K562 (cell line): Measurements from ENCODE around the gene RERE. TPM values are rescaled to one million over a fixed set of nuclear protein-coding genes. Genes with fewer than 3 reads are reported as not detected.

Experiments used
- ATAC-seq: fragments of 200-7000 bp; cut with Tn5 transposase; 3 replicates; pipeline ENCODE4 v1.9.1; 2020; ENCODE audit warnings: moderate library complexity
- BruUV-seq: library from RNA; stranded (reverse); fragments of 400-500 nt; replicated peaks from 2 replicates; lab custom pipeline; 2021; lab: Mats Ljungman, UMichigan
- CTCF ChIA-PET: fragments of 300-600 bp; formaldehyde crosslinking; extraction: SDS; loops from one replicate; lab custom pipeline; 2021; ENCODE audit warnings: low intra/inter-chr PET ratio; lab: Yijun Ruan, JAX
- POLR2A ChIA-PET: fragments of 300-600, 350-650 bp; sonication (Branson Sonifier 250); formaldehyde crosslinking; extraction: SDS; loops from one replicate; lab custom pipeline; 2021; ENCODE audit warnings: antibody characterized with exemption, inconsistent platforms; lab: Yijun Ruan, JAX
- DNase-seq, 4 experiments: peaks; one replicate each; pipeline versions ENCODE4 v3.0.0 to v3.0.0-alpha.2; 2011 to 2018; ENCODE audit warnings: low spot score in 3 of 4, mixed read lengths in 3 of 4; ENCODE audit errors: extremely low read depth in 1 of 4
- FAIRE-seq: peaks from 2 replicates; lab custom pipeline; 2011; peaks lifted over from hg19 to GRCh38; lab: Jason Lieb, UNC
- H2AFZ ChIP-seq: 2 replicates; pipeline ENCODE4 v1.6.0; 2011; ENCODE audit warnings: low read depth, low read length, control low read depth, inconsistent platforms
- H3K27ac ChIP-seq: fragments of 200-600 bp; 3 replicates; pipeline ENCODE4 v1.8.0; 2011; ENCODE audit warnings: low read depth, mild to moderate bottlenecking, control low read depth, inconsistent platforms, low read length, moderate library complexity, mixed read lengths; ENCODE audit errors: extremely low read depth
- H3K27me3 ChIP-seq, 2 experiments: fragments of 300-600 bp in 1 of 2; 2 replicates in 1 of 2; 3 replicates in 1 of 2; pipeline versions ENCODE4 v1.6.0 to v1.8.0; 2011; ENCODE audit warnings: inconsistent platforms in 2 of 2, low read length in 2 of 2, mild to moderate bottlenecking in 1 of 2, mixed read lengths in 1 of 2, moderate library complexity in 1 of 2; ENCODE audit not compliant: control insufficient read depth in 2 of 2, insufficient read depth in 2 of 2
- H3K36me3 ChIP-seq: fragments of 300-600 bp; 3 replicates; pipeline ENCODE4 v1.8.0; 2011; ENCODE audit warnings: mild to moderate bottlenecking, low read length, inconsistent platforms; ENCODE audit not compliant: control insufficient read depth, insufficient read depth
- H3K4me1 ChIP-seq, 2 experiments: fragments of 200-600 bp in 1 of 2; replicated peaks in 1 of 2; 2 replicates in 1 of 2; 3 replicates in 1 of 2; pipeline versions ENCODE4 v1.5.1 to v1.8.0; 2011; ENCODE audit warnings: inconsistent platforms in 2 of 2, low read length in 2 of 2, mild to moderate bottlenecking in 1 of 2, mixed read lengths in 1 of 2, moderate library complexity in 1 of 2; ENCODE audit not compliant: control insufficient read depth in 2 of 2, insufficient read depth in 2 of 2
- H3K4me2 ChIP-seq: 2 replicates; pipeline ENCODE4 v1.6.1; 2011; ENCODE audit warnings: low read length, control low read depth, inconsistent platforms, mixed read lengths; ENCODE audit not compliant: insufficient read depth
- H3K4me3 ChIP-seq: fragments of 200-600 bp; sonication (generic), shearing (Covaris generic); 2 replicates; pipeline ENCODE4 v1.5.1; 2016; ENCODE audit warnings: control low read depth, inconsistent platforms
- H3K79me2 ChIP-seq: fragments of 200-600 bp; 3 replicates; pipeline ENCODE4 v1.8.0; 2011; ENCODE audit warnings: low read length, inconsistent platforms; ENCODE audit not compliant: control insufficient read depth, insufficient read depth
- H3K9ac ChIP-seq, 2 experiments: 2 replicates each; pipeline versions ENCODE4 v1.6.0 to v1.6.1; 2011; ENCODE audit warnings: low read depth in 2 of 2, low read length in 2 of 2, control low read depth in 1 of 2, inconsistent platforms in 1 of 2, mild to moderate bottlenecking in 1 of 2, mixed read lengths in 1 of 2; ENCODE audit not compliant: insufficient read depth in 1 of 2
- H3K9me1 ChIP-seq: one replicate; pipeline ENCODE4 v1.6.0; 2011; ENCODE audit warnings: inconsistent platforms, mild to moderate bottlenecking, low read length, moderate library complexity; ENCODE audit not compliant: control insufficient read depth, insufficient read depth
- H3K9me3 ChIP-seq: replicated peaks from 2 replicates; pipeline ENCODE4 v1.5.1; 2011; ENCODE audit warnings: low read depth, low read length, inconsistent platforms; ENCODE audit not compliant: control insufficient read depth, insufficient read depth
- H4K20me1 ChIP-seq: replicated peaks from 2 replicates; pipeline ENCODE4 v1.6.1; 2011; ENCODE audit warnings: low read length, inconsistent platforms, mixed read lengths; ENCODE audit not compliant: control insufficient read depth, insufficient read depth
- CBX8 ChIP-seq: fragments of 200-600 bp; sonication (generic); IDR thresholded peaks from 2 replicates; pipeline ENCODE4 v1.6.1; 2012; ENCODE audit warnings: borderline replicate concordance, mixed run types, low read depth, mild to moderate bottlenecking, moderate library complexity, mixed read lengths, low read length, control low read depth, inconsistent platforms; ENCODE audit not compliant: poor library complexity, severe bottlenecking; ENCODE audit errors: extremely low read depth
- NCOA2 ChIP-seq, 2 experiments: fragments of 450-650 bp; IDR thresholded peaks; 2 replicates each; pipeline ENCODE4 v1.6.1; 2018; ENCODE audit warnings: mild to moderate bottlenecking in 2 of 2, moderate library complexity in 1 of 2; ENCODE audit not compliant: partially characterized antibody in 2 of 2
- SMARCB1 ChIP-seq: IDR thresholded peaks from 2 replicates; pipeline ENCODE4 v1.6.1; 2011; ENCODE audit warnings: improper control_type of control experiment, low read depth; ENCODE audit not compliant: insufficient read length
- SRF ChIP-seq, 2 experiments: fragments of 250-450, 450-650 bp in 1 of 2; sonication (Bioruptor Pico) in 1 of 2; sonication (generic) in 1 of 2; formaldehyde crosslinking; IDR thresholded peaks; 2 replicates each; pipeline versions ENCODE4 v1.5.0 to v1.5.1; 2020 to 2022; ENCODE audit warnings: mild to moderate bottlenecking in 1 of 2, missing genetic modification reagents in 1 of 2
- ZKSCAN3 ChIP-seq: fragments of 250-450 bp; sonication (Bioruptor Pico); IDR thresholded peaks from 2 replicates; pipeline ENCODE4 v1.4.0; 2020
- ZNF584 ChIP-seq: fragments of 200-800 bp; sonication (Bioruptor generic); IDR thresholded peaks from 2 replicates; pipeline ENCODE4 v1.6.1; 2016; ENCODE audit warnings: low read depth, mild to moderate bottlenecking, missing genetic modification characterization, missing compliant biosample characterization
- ZNF695 ChIP-seq: fragments of 450-650 bp; formaldehyde crosslinking; IDR thresholded peaks from 2 replicates; pipeline ENCODE4 v1.4.0; 2020; ENCODE audit warnings: mild to moderate bottlenecking, moderate library complexity
- WGBS: fragments of 100-300 bp; shearing (Covaris generic); methylation state at CpG from one replicate; pipeline ENCODE4 v1.1.6; 2016; ENCODE audit warnings: low coverage, mixed read lengths; ENCODE audit not compliant: insufficient coverage; ENCODE audit errors: missing lambda C conversion rate; 5-methylcytosine and 5-hydroxymethylcytosine counted together
- in situ Hi-C: fragments of 300-500 bp; cut with MboI; formaldehyde crosslinking; loops from 4 replicates; pipeline ENCODE4 v1.15.0; 2018; ENCODE audit warnings: inconsistent platforms, mixed read lengths
- intact Hi-C: fragments of 100-400 bp; cut with micrococcal nuclease; formaldehyde crosslinking; loops from 2 replicates; pipeline ENCODE4 v1.14.2; 2022
- polyA plus RNA-seq, 8 experiments: library from polyadenylated mRNA; depleted of rRNA in 4 of 8; stranded (reverse) in 5 of 8; unstranded in 3 of 8; fragments of >200 nt; fragmentation: Nextera tagmentation in 2 of 8; fragmentation: Illumina TruSeq in 1 of 8; extraction: Ambion mirVana in 2 of 8; extraction: Trizol in 1 of 8; gene quantifications; 2 replicates each; pipeline versions ENCODE4 v1.2.1 to v1.2.3, GENCODE V29; 2011 to 2014; ENCODE audit warnings: inconsistent platforms in 1 of 8, missing spikeins in 1 of 8
- total RNA-seq, 7 experiments: library from RNA; depleted of rRNA in 6 of 7; stranded (reverse); fragments of >200 nt in 6 of 7; fragmentation: Illumina TruSeq in 2 of 7; extraction: Trizol in 2 of 7; gene quantifications; 2 replicates each; pipeline versions ENCODE4 v1.2.1 to v1.2.3, GENCODE V29; 2011 to 2021; ENCODE audit warnings: low replicate concordance in 1 of 7
- TF ChIP-seq, protein P1 (sequence below): fragments of 450-650 bp; formaldehyde crosslinking; IDR thresholded peaks from 2 replicates; pipeline ENCODE4 v1.4.0; 2020; ENCODE audit warnings: mild to moderate bottlenecking

The RERE gene
- total and polyA plus RNA-seq, 9 of the 15 experiments (the other 6 are each of a cell fraction or from before 2014, with no cell fraction given) = 3.0 to 51.5 (median 13.4) TPM

GRCh38 chr1:8334106-8334851, 483.2 kb downstream of the RERE start:
- BruUV-seq = no TSS peak
- TF ChIP-seq ZKSCAN3 (CRISPR knock-in tag) = no peak
- peak; percentile 36 for TF ChIP-seq CBX8
- TF ChIP-seq SMARCB1 = no peak
- TF ChIP-seq ZNF584 (CRISPR knock-in tag) = no peak
- TF ChIP-seq, protein P1, sequence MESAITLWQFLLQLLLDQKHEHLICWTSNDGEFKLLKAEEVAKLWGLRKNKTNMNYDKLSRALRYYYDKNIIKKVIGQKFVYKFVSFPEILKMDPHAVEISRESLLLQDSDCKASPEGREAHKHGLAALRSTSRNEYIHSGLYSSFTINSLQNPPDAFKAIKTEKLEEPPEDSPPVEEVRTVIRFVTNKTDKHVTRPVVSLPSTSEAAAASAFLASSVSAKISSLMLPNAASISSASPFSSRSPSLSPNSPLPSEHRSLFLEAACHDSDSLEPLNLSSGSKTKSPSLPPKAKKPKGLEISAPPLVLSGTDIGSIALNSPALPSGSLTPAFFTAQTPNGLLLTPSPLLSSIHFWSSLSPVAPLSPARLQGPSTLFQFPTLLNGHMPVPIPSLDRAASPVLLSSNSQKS = no peak
- TF ChIP-seq NCOA2 (IDR thresholded peaks at IDR 0.05; ENCODE audit: partially characterized antibody in 2 of 2) = no peak
- TF ChIP-seq ZNF695 (CRISPR knock-in tag) = no peak
- no peak for TF ChIP-seq SRF (CRISPR knock-in tag; IDR thresholded peaks at IDR 0.05)
- TF ChIP-seq, all 486 proteins: peak for 1
- Histone ChIP-seq H2AFZ (no peak overlapping the region), H3K9me3 (no peaks in the 10 kb centered on the region), H3K36me3 (no peaks in the 10 kb centered on the region), H3K79me2 (no peaks in the 10 kb centered on the region), H3K27me3 (peaks cover 65 to 91% of the 10 kb centered on the region in 2 experiments), H4K20me1 (peaks cover 4% of the 10 kb centered on the region; the same call in 1 of the 2 replicates), H3K4me1 (peaks cover 0 to 18% of the 10 kb centered on the region in 2 experiments; a peak in 1 of 5 replicates), H3K4me3 (no peak overlapping the region), H3K9me1 (no peaks in the 10 kb centered on the region), H3K4me2 (no peak overlapping the region), H3K9ac (no peak overlapping the region), H3K27ac (no peak overlapping the region)
- ChIA-PET POLR2A (interaction anchor here (0.6 kb wide), 1 partner anchor 297 kb away, joined by 4 read pairs; no protein-coding TSS in a partner anchor), CTCF (no interaction called here)
- ATAC-seq (no peak), FAIRE-seq (no peak), DNase-seq (no peak)
- in situ Hi-C loops (no loop called here), intact Hi-C loops (no loop called here)
- WGBS = 20% methylated on average over 24 of the region's 24 CpGs
